AG04449 (cell line): ENCODE measurements around the gene RAET1L.
A peak's percentile ranks its signal among the peaks of the same experiment; 100 is the strongest.
"Not testable (repeated sequence)": the region's sequence is repeated elsewhere in the genome, so short reads cannot be mapped to it uniquely, and the experiment has no call there.

Source experiments
- CTCF ChIA-PET: fragments of 350-600 bp; formaldehyde crosslinking; extraction: SDS; loops from one replicate; lab custom pipeline; 2021; ENCODE audit warnings: antibody characterized with exemption; lab: Yijun Ruan, JAX
- POLR2A ChIA-PET: fragments of 400-600, 350-600 bp; formaldehyde crosslinking; extraction: SDS; loops from one replicate; lab custom pipeline; 2020; ENCODE audit warnings: antibody characterized with exemption, inconsistent platforms; lab: Yijun Ruan, JAX
- DNase-seq: peaks from one replicate; pipeline ENCODE4 v3.0.0-alpha.2; 2010; ENCODE audit warnings: low read depth, low spot score
- H3K4me3 ChIP-seq: 2 replicates; pipeline ENCODE4 v1.5.1; 2011; ENCODE audit warnings: low read depth, mild to moderate bottlenecking, control low read depth, low read length
- TF ChIP-seq, protein P1 (sequence below): IDR thresholded peaks from one replicate; pipeline ENCODE4 v1.5.1; 2011; ENCODE audit warnings: mild to moderate bottlenecking, moderate library complexity, low read length, control low read depth, inconsistent platforms; ENCODE audit not compliant: insufficient read depth; ENCODE audit errors: missing control alignments

Gene RAET1L

DNA sequence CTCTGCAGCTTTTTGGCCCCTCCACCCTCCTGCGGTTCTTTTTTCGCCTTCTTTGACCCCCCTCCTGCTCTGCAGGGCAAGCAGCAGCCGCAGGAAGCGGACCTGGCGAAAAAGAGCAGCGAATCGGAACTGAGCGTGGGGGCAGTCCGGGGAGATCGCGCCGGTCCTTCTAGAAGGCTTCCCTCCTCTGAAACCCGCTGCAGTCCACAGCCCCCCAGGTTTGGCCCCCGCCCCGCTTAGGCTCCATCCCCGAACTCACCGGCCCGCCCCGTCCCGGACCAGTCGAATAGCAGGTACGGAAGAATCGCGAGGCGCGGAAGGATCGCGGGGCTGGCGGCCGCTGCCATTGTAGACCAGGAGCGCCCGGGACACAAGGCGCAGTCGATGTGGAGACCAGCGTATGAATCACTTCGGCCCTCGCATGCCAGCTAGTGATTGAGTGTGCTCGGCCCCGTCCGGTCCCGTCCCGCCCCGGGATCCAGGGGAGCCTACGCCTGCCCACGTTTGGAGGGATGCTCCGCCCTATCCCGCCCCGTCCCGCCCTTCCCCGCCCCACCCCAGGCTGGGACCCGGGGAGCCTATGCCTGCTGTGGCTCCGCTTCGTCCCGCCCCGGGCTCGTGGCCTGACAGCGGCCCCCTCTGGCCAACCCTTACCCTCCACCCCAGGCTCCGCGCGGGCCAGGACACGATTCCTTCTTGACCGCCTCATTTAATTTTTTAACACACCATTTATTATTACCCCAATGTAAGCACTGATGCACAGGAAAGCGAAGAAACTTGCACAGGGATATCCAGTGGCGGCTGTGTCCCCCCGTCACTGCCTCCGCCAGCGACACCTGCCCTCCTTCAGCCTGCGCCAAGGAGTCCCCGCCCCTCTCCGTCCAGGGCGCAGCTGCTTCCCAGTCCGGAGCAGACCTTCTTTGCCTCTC lies 43.7 kb upstream of the RAET1L start, which contains the start of gene ULBP3:
Gene ULBP3 (minus strand): TSS at position 402 of the 929 bp plus-strand sequence. CDS start 55 bp downstream, at position 347.
- ChIA-PET CTCF (interaction anchor here (0.5 to 6.0 kb wide), 17 partner anchors 8 to 749 kb away, joined by 3 to 76 read pairs (median 4); partner anchors contain the start of gene RAET1L), POLR2A (interaction anchor here (0.7 to 1.5 kb wide), 2 partner anchors 15 to 1605 kb away, joined by 3 to 4 read pairs; no protein-coding TSS in a partner anchor)
- peak; percentile 68 for DNase-seq
- TF ChIP-seq, protein P1, sequence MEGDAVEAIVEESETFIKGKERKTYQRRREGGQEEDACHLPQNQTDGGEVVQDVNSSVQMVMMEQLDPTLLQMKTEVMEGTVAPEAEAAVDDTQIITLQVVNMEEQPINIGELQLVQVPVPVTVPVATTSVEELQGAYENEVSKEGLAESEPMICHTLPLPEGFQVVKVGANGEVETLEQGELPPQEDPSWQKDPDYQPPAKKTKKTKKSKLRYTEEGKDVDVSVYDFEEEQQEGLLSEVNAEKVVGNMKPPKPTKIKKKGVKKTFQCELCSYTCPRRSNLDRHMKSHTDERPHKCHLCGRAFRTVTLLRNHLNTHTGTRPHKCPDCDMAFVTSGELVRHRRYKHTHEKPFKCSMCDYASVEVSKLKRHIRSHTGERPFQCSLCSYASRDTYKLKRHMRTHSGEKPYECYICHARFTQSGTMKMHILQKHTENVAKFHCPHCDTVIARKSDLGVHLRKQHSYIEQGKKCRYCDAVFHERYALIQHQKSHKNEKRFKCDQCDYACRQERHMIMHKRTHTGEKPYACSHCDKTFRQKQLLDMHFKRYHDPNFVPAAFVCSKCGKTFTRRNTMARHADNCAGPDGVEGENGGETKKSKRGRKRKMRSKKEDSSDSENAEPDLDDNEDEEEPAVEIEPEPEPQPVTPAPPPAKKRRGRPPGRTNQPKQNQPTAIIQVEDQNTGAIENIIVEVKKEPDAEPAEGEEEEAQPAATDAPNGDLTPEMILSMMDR: peak; percentile 75
- H3K4me3 ChIP-seq: peak within 1 kb of the TSS; percentile 76

DNA sequence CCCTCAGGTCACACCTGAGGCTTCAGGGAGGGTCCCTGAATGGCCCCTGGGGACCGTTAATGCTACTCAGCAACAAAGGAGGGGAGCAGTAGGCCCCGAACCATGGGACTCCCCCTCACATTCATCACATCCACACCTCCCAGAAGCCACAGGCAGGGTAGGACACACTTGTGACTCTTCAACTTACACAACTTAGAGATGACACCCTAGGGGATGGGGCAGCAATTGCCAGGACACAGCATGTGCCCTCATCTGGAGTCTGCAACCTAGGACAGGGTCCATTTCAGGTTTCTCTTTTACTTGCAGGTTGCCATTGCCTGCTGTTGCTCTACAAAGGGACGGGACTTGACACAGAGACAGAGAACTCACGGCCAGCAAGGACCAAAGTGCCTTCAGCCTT lies 42.8 kb upstream of the RAET1L start:
- ChIA-PET POLR2A (interaction anchor here (1.5 kb wide), 1 partner anchor 14 kb away, joined by 4 read pairs; no protein-coding TSS in a partner anchor), CTCF (interaction anchor here (1.0 to 5.5 kb wide), 7 partner anchors 12 to 747 kb away, joined by 3 to 76 read pairs (median 4); partner anchors contain the start of gene RAET1L)

DNA sequence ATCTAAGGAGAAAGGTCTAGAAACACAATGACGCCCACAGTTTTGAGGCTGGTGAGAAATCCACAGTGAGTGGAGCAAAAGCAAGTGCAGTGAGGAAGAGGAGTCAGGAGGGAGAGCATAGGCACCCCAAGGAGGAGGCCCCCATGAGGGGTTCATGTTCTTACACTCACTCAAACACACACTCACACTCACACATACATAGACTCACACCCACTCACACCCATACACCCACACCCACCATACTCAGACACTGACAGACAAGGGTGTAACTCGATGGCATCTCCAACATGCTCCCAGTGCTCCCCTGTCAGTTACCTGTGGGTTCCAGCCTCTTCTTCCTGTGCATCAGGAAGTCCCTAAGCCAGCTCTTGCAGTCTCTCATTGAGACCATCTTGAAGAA lies 39.8 kb upstream of the RAET1L start:
- TF ChIP-seq, protein P1: no peak
- no peak overlapping the region for H3K4me3 ChIP-seq
- ChIA-PET CTCF (interaction anchor here (1.1 to 1.3 kb wide), 2 partner anchors 13 to 331 kb away, joined by 3 read pairs; no protein-coding TSS in a partner anchor), POLR2A (interaction anchor here (1.1 kb wide), 1 partner anchor 10 kb away, joined by 5 read pairs; no protein-coding TSS in a partner anchor)
- DNase-seq: no peak

More for the DNA sequence above, 42.8 kb upstream of the RAET1L start:
- TF ChIP-seq, protein P1: no peak
- no peak for DNase-seq
- H3K4me3 ChIP-seq: peak overlapping the region; percentile 76

DNA sequence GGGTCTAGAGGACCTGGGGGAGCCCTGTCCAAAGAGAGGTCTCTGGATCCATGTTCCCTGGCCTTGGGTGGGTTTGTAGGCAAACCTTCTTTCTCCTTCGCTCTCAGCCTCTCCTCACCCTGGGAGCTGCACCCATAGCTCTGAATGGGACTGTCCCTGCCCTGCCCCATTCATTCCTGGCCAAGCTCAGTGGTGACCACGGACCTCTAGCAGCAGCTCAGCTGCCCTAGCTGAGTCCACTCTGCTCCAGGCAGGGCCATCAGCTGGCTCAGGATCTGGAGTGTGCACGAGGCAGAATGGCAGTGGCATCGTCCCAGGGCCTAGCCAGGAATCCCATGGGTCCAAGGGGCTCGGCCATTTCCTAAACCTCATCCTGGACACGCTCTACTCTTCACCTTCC lies 38.3 kb upstream of the RAET1L start:
- ChIA-PET CTCF (no interaction called here), POLR2A (no interaction called here)
- H3K4me3 ChIP-seq: no peak overlapping the region
- TF ChIP-seq, protein P1: no peak
- no peak for DNase-seq

DNA sequence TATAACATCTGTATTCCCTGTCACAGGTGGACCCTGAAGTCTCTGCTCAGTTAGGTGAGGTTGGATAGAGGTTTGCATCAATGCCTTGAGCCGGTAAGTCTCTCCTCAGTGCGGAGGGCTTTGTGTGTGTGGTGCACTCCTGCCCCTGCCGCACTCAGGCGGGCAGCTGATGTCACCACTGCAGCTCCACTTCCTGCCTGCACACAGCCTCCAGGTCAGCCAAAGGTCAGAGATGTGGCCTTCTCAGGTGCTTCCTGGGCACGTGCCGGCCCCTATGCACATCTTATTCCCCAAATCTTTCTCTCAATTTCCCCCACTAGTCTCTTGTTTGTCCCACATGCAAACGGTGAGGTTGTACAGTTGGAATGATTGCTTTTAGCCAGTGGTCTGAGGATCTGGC lies 34.6 kb upstream of the RAET1L start:
- DNase-seq, H3K4me3 ChIP-seq, POLR2A ChIA-PET: not testable (repeated sequence)
- CTCF ChIA-PET: interaction anchor here (1.1 kb wide), 1 partner anchor 11 kb away, joined by 5 read pairs; no protein-coding TSS in a partner anchor

DNA sequence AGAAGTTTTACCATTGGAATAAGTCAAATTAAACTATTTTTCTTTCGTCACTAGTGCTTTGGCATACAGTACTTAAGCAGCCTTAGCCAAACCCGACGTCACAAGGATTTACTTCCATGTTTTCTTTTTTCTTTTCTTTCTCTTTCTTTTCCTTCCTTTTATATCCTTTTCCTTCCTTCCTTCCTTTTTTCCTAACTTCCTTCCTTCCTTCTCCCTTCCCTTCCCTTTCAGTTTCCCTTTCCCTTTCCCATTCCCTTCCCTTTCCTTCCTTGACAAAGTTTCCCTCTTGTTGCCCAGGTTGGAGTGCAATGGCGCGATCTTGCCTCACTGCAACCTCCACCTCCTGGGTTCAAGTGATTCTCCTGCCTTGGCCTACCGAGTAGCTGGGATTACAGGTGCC lies 33.7 kb upstream of the RAET1L start:
- ChIA-PET CTCF (interaction anchor here (1.1 to 1.9 kb wide), 2 partner anchors 12 to 337 kb away, joined by 5 read pairs; no protein-coding TSS in a partner anchor), POLR2A (no interaction called here)
- no peak overlapping the region for H3K4me3 ChIP-seq
- DNase-seq: no peak
- TF ChIP-seq, protein P1: no peak
